ENCODE results near the gene ANKRD39. TPM values are rescaled to one million over a fixed set of nuclear protein-coding genes. Genes with fewer than 3 reads are reported as not detected.

Gene ANKRD39
- polyA plus RNA-seq, 3 donors from 2014 or later: 27.0 to 68.3 (median 41.2) TPM

GRCh38 chr2:96846825-96847224 lies 11.0 kb downstream of the ANKRD39 start:
- DNase-seq: no peak
- H3K9me3 Mint-ChIP-seq: no peaks in the 10 kb centered on the region
- peaks cover 9 to 24% (median 12%) of the 10 kb centered on the region in 3 donors for H3K36me3 Mint-ChIP-seq
- no peak overlapping the region for H3K27ac Mint-ChIP-seq
- H3K4me1 Mint-ChIP-seq: no peaks in the 10 kb centered on the region
- peaks cover 0 to 2% (median 1%) of the 10 kb centered on the region in 3 donors for H3K27me3 Mint-ChIP-seq (ENCODE audit: low read depth in 3 of 3)
- H3K4me3 Mint-ChIP-seq: no peak overlapping the region

- peaks cover 0 to 2% (median 1%) of the 10 kb centered on the region in 3 donors for H3K27me3 Mint-ChIP-seq (ENCODE audit: low read depth in 3 of 3)
- H3K27ac Mint-ChIP-seq: peak overlapping the region in 1 of 6 donors; percentile 6
- peaks cover 6 to 14% (median 9%) of the 10 kb centered on the region in 3 donors for H3K36me3 Mint-ChIP-seq
- DNase-seq: no peak
- no peak overlapping the region for H3K4me3 Mint-ChIP-seq
- peaks cover 9 to 14% of the 10 kb centered on the region in 2 donors for H3K4me1 Mint-ChIP-seq
- H3K9me3 Mint-ChIP-seq: no peaks in the 10 kb centered on the region
Measured at GRCh38 chr2:96844405-96844808, 13.4 kb downstream of the ANKRD39 start.

GRCh38 chr2:96843538-96844268 lies 14.1 kb downstream of the ANKRD39 start, which contains the start of gene ANKRD23:
Gene ANKRD23 (minus strand): TSS chr2:96844021. CDS start chr2:96843992, 29 bp downstream.
- Mint-ChIP-seq H3K27me3 (ENCODE audit: low read depth in 3 of 3) (peaks cover 3% of the 10 kb centered on the region in 3 donors), H3K27ac (peak within 1 kb of the TSS in 4 of 6 donors; percentile 6 to 40 (median 30)), H3K4me3 (no peak within 1 kb of the TSS), H3K36me3 (peaks cover 6 to 14% (median 9%) of the 10 kb centered on the region in 3 donors), H3K4me1 (peaks cover 14 to 18% of the 10 kb centered on the region in 2 donors), H3K9me3 (no peaks in the 10 kb centered on the region)
- DNase-seq: no peak

- Mint-ChIP-seq H3K4me3 (no peak overlapping the region), H3K27ac (peak overlapping the region in 1 of 6 donors; percentile 37), H3K9me3 (no peaks in the 10 kb centered on the region), H3K36me3 (peaks cover 3 to 6% (median 4%) of the 10 kb centered on the region in 3 donors), H3K27me3 (ENCODE audit: low read depth in 3 of 3) (peaks cover 3 to 6% (median 3%) of the 10 kb centered on the region in 3 donors), H3K4me1 (peaks cover 14 to 18% of the 10 kb centered on the region in 2 donors)
- no peak for DNase-seq
Measured at GRCh38 chr2:96842600-96842999, 15.2 kb downstream of the ANKRD39 start.

GRCh38 chr2:96841701-96842495 lies 15.9 kb downstream of the ANKRD39 start:
- Mint-ChIP-seq H3K9me3 (no peaks in the 10 kb centered on the region), H3K4me1 (peaks cover 14 to 18% of the 10 kb centered on the region in 2 donors), H3K36me3 (peaks cover 0 to 7% (median 0%) of the 10 kb centered on the region in 3 donors), H3K4me3 (no peak overlapping the region), H3K27ac (no peak overlapping the region), H3K27me3 (ENCODE audit: low read depth in 3 of 3) (peaks cover 2 to 6% (median 3%) of the 10 kb centered on the region in 3 donors)
- DNase-seq: no peak

GRCh38 chr2:96839875-96840850 lies 17.7 kb downstream of the ANKRD39 start:
- H3K9me3 Mint-ChIP-seq: no peaks in the 10 kb centered on the region
- no peak for DNase-seq
- H3K4me3 Mint-ChIP-seq: peak overlapping the region; percentile 24 to 62 (median 53)
- peak overlapping the region in 4 of 6 donors; percentile 14 to 66 (median 56) for H3K27ac Mint-ChIP-seq
- peaks cover 14 to 18% of the 10 kb centered on the region in 2 donors for H3K4me1 Mint-ChIP-seq
- H3K27me3 Mint-ChIP-seq (ENCODE audit: low read depth in 3 of 3): peaks cover 2 to 7% (median 5%) of the 10 kb centered on the region in 3 donors
- peaks cover 0 to 12% (median 0%) of the 10 kb centered on the region in 3 donors for H3K36me3 Mint-ChIP-seq

GRCh38 chr2:96839293-96839874 lies 18.4 kb downstream of the ANKRD39 start:
- Mint-ChIP-seq H3K4me3 (peak overlapping the region; percentile 76 to 87 (median 81)), H3K36me3 (peaks cover 0 to 15% (median 0%) of the 10 kb centered on the region in 3 donors), H3K4me1 (peaks cover 14 to 18% of the 10 kb centered on the region in 2 donors), H3K27ac (peak overlapping the region; percentile 66 to 93 (median 88)), H3K27me3 (ENCODE audit: low read depth in 3 of 3) (peaks cover 2 to 7% (median 5%) of the 10 kb centered on the region in 3 donors), H3K9me3 (no peaks in the 10 kb centered on the region)
- peak; percentile 88 to 90 (median 89) for DNase-seq

- H3K9me3 Mint-ChIP-seq: no peaks in the 10 kb centered on the region
- H3K27me3 Mint-ChIP-seq (ENCODE audit: low read depth in 3 of 3): peaks cover 2 to 7% (median 5%) of the 10 kb centered on the region in 3 donors
- peak overlapping the region; percentile 76 to 87 (median 81) for H3K4me3 Mint-ChIP-seq
- no peak for DNase-seq
- H3K27ac Mint-ChIP-seq: peak overlapping the region; percentile 66 to 93 (median 88)
- peaks cover 0 to 17% (median under 1%) of the 10 kb centered on the region in 3 donors for H3K36me3 Mint-ChIP-seq
- H3K4me1 Mint-ChIP-seq: peaks cover 14 to 18% of the 10 kb centered on the region in 2 donors
Measured at GRCh38 chr2:96838345-96839292, 19.2 kb downstream of the ANKRD39 start.

- Mint-ChIP-seq H3K4me3 (peak overlapping the region in 1 of 5 donors; percentile 12), H3K9me3 (no peaks in the 10 kb centered on the region), H3K27me3 (ENCODE audit: low read depth in 3 of 3) (peaks cover 2 to 6% (median 5%) of the 10 kb centered on the region in 3 donors), H3K27ac (peak overlapping the region in 2 of 6 donors; percentile 2 to 36), H3K36me3 (peaks cover 0 to 19% (median 4%) of the 10 kb centered on the region in 3 donors), H3K4me1 (peaks cover 14 to 18% of the 10 kb centered on the region in 2 donors)
- DNase-seq: no peak
Measured at GRCh38 chr2:96837575-96837974, 20.2 kb downstream of the ANKRD39 start.

- Mint-ChIP-seq H3K4me1 (peaks cover 14 to 16% of the 10 kb centered on the region in 2 donors), H3K36me3 (peaks cover 4 to 25% (median 8%) of the 10 kb centered on the region in 3 donors), H3K27ac (no peak overlapping the region), H3K9me3 (no peaks in the 10 kb centered on the region), H3K4me3 (no peak overlapping the region), H3K27me3 (ENCODE audit: low read depth in 3 of 3) (peaks cover 2 to 12% (median 5%) of the 10 kb centered on the region in 3 donors)
- DNase-seq: no peak
Measured at GRCh38 chr2:96835830-96836229, 22.0 kb downstream of the ANKRD39 start.

GRCh38 chr2:96832754-96833507 lies 24.9 kb downstream of the ANKRD39 start:
- Mint-ChIP-seq H3K9me3 (no peaks in the 10 kb centered on the region), H3K4me3 (no peak overlapping the region), H3K36me3 (peaks cover 11 to 43% (median 13%) of the 10 kb centered on the region in 3 donors), H3K27me3 (ENCODE audit: low read depth in 3 of 3) (peaks cover 0 to 7% (median 2%) of the 10 kb centered on the region in 3 donors), H3K4me1 (no peaks in the 10 kb centered on the region), H3K27ac (peak overlapping the region in 1 of 6 donors; percentile 51)
- no peak for DNase-seq

All from immature natural killer cell (primary cell).